Pancreas (tissue), 10 donors: ENCODE results near the gene RIMOC1. TPM values are rescaled to one million over a fixed set of nuclear protein-coding genes. Genes with fewer than 3 reads are reported as not detected.

Experiments
- ATAC-seq, 4 donors: fragments of 200-7000 bp; cut with Tn5 transposase; one replicate each; pipeline versions ENCODE4 v1.8.0 to v1.9.1; 2020; ENCODE audit warnings: mild to moderate bottlenecking in 4 of 4, moderate library complexity in 4 of 4
- DNase-seq, 6 donors: peaks; one replicate each; pipeline ENCODE4 v3.0.0-alpha.2; 2020
- FAIRE-seq: peaks from 2 replicates; lab custom pipeline; 2012; peaks lifted over from hg19 to GRCh38; lab: Jason Lieb, UNC
- H3K27ac ChIP-seq, 4 donors: fragments of 200-600 bp; sonication (generic); 1 replicate in 3 of 4; 2 replicates in 1 of 4; pipeline versions ENCODE4 v1.5.0 to v1.8.0; 2020
- H3K27me3 ChIP-seq, 4 donors: fragments of 200-600 bp; one replicate each; pipeline ENCODE4 v1.8.0; 2021
- H3K36me3 ChIP-seq, 3 donors: fragments of 200-600 bp; sonication (generic) in 1 of 3; one replicate each; pipeline versions ENCODE4 v1.5.0 to v1.8.0; 2020 to 2021
- H3K4me1 ChIP-seq, 3 donors: fragments of 200-600 bp; one replicate each; pipeline ENCODE4 v1.8.0; 2021
- H3K4me3 ChIP-seq, 4 donors: fragments of 200-600 bp; sonication (generic) in 2 of 4; one replicate each; pipeline versions ENCODE4 v1.5.0 to v1.8.0; 2020 to 2021
- H3K9me3 ChIP-seq, 4 donors: fragments of 200-600 bp; one replicate each; pipeline ENCODE4 v1.8.0; 2021
- CTCF ChIP-seq, 4 donors: fragments of 200-600 bp; sonication (generic) in 3 of 4; IDR thresholded peaks; one replicate each; pipeline versions ENCODE4 v1.5.0 to v1.8.0; 2021; ENCODE audit warnings: antibody characterized with exemption in 4 of 4
- WGBS, 2 donors: extraction: QIAGEN DNeasy Blood & Tissue Kit; methylation state at CpG; one replicate each; pipeline ENCODE4 v1.1.7; 2013; 5-methylcytosine and 5-hydroxymethylcytosine counted together
- intact Hi-C, 3 donors: fragments of 100-400 bp; cut with DNase I; formaldehyde crosslinking; loops; one replicate each; pipeline versions ENCODE4 v1.11.1 to v1.14.2; 2022
- polyA plus RNA-seq, 2 donors: library from polyadenylated mRNA; stranded (reverse); fragments of 200-250 nt; gene quantifications; one replicate each; pipeline ENCODE4 v1.2.3, GENCODE V29; 2013
- total RNA-seq, 6 donors: library from RNA; stranded (reverse); fragmentation: NEBNext Ultra II Directional in 4 of 6; extraction: Animal tissue kit (Norgen Biotek cat#: 25700) in 4 of 6; gene quantifications; one replicate each; pipeline versions ENCODE4 v1.2.1 to v1.2.4, GENCODE V29; 2021 to 2023
- donor health status: healthy with polysubstance abuse.
- donor health status: DM: no; HTN: no; CAD: no; lungs with moderate emphysema.
- donor health status: DM: no; HTN: no; CAD: no.
- donor health status: control.
- donor health status: control.
- donor health status: Bipolar disorder and iron deficiency.
- donor health status: DM: yes; HTN: yes; CAD: no.
- donor health status: DM: no; HTN: no; CAD: no.
- donor health status: DM: no; HTN: no; CAD: no.
- donor health status: DM: yes; HTN: yes; CAD: no.

RIMOC1 gene
- total and polyA plus RNA-seq, 8 donors, result 2.4 to 14.7 (median 10.7) TPM

GRCh38 chr5:41871852-41872251, 32.3 kb upstream of the RIMOC1 start:
- 42 to 44% methylated on average over 2 of the region's 2 CpGs for WGBS, 2 donors
- H3K9me3 ChIP-seq, result no peaks in the 10 kb centered on the region
- peak in 2 of 6 donors; percentile 13 to 21 for DNase-seq
- ATAC-seq, result peak in 1 of 4 donors; percentile 28
- peaks cover 0 to 4% (median 0%) of the 10 kb centered on the region in 3 donors for H3K4me1 ChIP-seq
- no peak overlapping the region for H3K4me3 ChIP-seq
- no peak for FAIRE-seq
- intact Hi-C loops, result no loop called here
- H3K36me3 ChIP-seq, result no peaks in the 10 kb centered on the region
- TF ChIP-seq CTCF (IDR thresholded peaks at IDR 0.05), result no peak
- H3K27ac ChIP-seq, result no peak overlapping the region
- H3K27me3 ChIP-seq, result no peaks in the 10 kb centered on the region

- H3K9me3 ChIP-seq, result no peaks in the 10 kb centered on the region
- peaks cover 0 to 4% (median 0%) of the 10 kb centered on the region in 3 donors for H3K4me1 ChIP-seq
- H3K4me3 ChIP-seq, result no peak overlapping the region
- no peaks in the 10 kb centered on the region for H3K27me3 ChIP-seq
- H3K36me3 ChIP-seq, result no peaks in the 10 kb centered on the region
- ATAC-seq (no peak), FAIRE-seq (no peak), DNase-seq (no peak)
- no peak overlapping the region for H3K27ac ChIP-seq
- intact Hi-C loops, result no loop called here
- no peak for TF ChIP-seq CTCF (IDR thresholded peaks at IDR 0.05)
Observed at GRCh38 chr5:41874512-41875060, 29.6 kb upstream of the RIMOC1 start.

GRCh38 chr5:41875121-41875520, 29.0 kb upstream of the RIMOC1 start:
- no peak for TF ChIP-seq CTCF (IDR thresholded peaks at IDR 0.05)
- intact Hi-C loops, result no loop called here
- H3K36me3 ChIP-seq, result no peaks in the 10 kb centered on the region
- DNase-seq (no peak), ATAC-seq (no peak), FAIRE-seq (no peak)
- H3K27me3 ChIP-seq, result no peaks in the 10 kb centered on the region
- H3K4me1 ChIP-seq, result peaks cover 0 to 4% (median 0%) of the 10 kb centered on the region in 3 donors
- H3K27ac ChIP-seq, result no peak overlapping the region
- no peak overlapping the region for H3K4me3 ChIP-seq
- no peaks in the 10 kb centered on the region for H3K9me3 ChIP-seq

GRCh38 chr5:41876678-41877077, 27.5 kb upstream of the RIMOC1 start:
- no peaks in the 10 kb centered on the region for H3K36me3 ChIP-seq
- FAIRE-seq, result no peak
- no peak overlapping the region for H3K4me3 ChIP-seq
- no peaks in the 10 kb centered on the region for H3K9me3 ChIP-seq
- H3K4me1 ChIP-seq, result no peaks in the 10 kb centered on the region
- ATAC-seq, result no peak
- 44 to 56% methylated on average over 2 of the region's 2 CpGs for WGBS, 2 donors
- H3K27me3 ChIP-seq, result no peaks in the 10 kb centered on the region
- no peak for DNase-seq
- intact Hi-C loops, result no loop called here
- TF ChIP-seq CTCF (IDR thresholded peaks at IDR 0.05), result no peak
- no peak overlapping the region for H3K27ac ChIP-seq

- no peak for FAIRE-seq
- no peaks in the 10 kb centered on the region for H3K27me3 ChIP-seq
- no peak overlapping the region for H3K4me3 ChIP-seq
- 90 to 96% methylated on average over 1 of the region's 1 CpG for WGBS, 2 donors
- H3K27ac ChIP-seq, result no peak overlapping the region
- H3K4me1 ChIP-seq, result no peaks in the 10 kb centered on the region
- no peak for TF ChIP-seq CTCF (IDR thresholded peaks at IDR 0.05)
- H3K9me3 ChIP-seq, result no peaks in the 10 kb centered on the region
- intact Hi-C loops, result no loop called here
- H3K36me3 ChIP-seq, result no peaks in the 10 kb centered on the region
- ATAC-seq, result no peak
- DNase-seq, result no peak
Observed at GRCh38 chr5:41877408-41877807, 26.7 kb upstream of the RIMOC1 start.
